ENCODE results near the gene WNT2B.

Gene WNT2B

DNA sequence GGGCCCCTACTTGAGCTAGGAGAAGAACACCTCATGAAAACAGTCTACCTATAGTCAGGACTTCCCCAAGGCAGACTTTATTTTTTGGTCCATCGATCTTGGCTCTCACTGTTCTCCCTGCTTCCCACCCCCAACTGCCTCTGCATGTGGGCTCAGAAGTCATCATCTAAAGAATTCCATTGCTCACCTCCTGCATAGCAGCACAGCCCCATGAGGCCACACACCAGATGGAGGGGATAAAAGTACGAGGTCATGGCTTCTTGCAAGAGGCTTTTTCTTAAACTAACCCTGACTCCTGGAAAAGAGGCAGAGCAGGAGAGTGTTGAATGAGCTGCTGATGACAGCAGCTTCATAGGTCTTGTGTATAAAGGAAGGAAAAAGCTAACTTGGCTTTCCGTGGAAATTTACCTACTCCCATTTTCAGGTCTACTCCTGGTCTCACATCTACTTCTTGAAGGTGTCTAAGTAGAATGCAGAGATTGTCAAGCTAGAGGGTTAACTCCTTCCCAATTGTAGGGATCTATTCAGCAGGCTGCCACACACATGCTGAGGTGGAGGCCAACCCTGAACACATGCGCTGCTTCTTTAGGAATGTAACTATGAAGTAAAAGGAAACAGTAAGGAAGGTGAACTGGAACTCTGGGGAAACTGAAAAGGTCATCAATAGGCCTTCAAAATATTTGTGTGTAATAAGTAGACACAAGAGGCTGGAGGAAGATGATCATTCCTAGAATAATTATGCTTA lies 18.7 kb downstream of the WNT2B start:
- DNase-seq (ENCODE audit: low read depth, low spot score): peak; percentile 58

DNA sequence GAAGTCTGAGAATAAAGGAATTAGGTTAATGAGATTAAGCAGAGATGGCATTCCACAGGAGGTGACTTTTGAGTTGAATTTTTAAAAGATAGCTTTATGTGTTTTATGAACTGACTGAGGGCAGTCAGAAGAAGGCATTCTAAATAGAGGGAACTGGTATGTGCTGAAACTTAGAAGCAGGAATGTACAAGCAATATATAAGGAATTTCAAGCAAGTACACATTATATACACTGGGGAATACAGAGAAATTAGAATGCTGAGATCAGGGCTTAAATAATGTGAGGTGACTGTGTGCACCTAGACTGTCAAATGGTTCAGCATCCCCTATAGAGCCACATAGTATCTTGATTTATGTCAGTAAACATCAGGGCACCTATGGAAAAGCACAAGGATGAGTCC lies 19.3 kb downstream of the WNT2B start:
- no peak for DNase-seq (ENCODE audit: low read depth, low spot score)

DNA sequence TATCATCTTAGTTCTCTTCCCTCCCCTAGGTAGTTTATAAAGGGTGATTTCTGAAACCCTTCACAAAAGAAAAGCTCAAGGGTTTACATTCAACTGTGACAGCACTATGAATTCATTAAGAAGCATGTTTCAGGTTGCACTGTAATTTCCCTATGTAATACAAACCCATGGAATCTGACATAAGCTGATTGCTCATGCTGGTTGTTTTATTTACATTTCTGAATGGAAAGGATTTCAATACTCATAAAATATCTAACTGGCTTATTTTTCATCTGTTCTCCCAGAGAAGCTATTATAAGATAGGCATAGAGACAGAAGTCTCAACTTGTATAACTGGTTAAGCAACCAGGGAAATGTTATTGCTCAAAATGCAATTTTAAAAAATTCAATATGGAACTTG lies 20.5 kb downstream of the WNT2B start:
- no peak for DNase-seq (ENCODE audit: low read depth, low spot score)

DNA sequence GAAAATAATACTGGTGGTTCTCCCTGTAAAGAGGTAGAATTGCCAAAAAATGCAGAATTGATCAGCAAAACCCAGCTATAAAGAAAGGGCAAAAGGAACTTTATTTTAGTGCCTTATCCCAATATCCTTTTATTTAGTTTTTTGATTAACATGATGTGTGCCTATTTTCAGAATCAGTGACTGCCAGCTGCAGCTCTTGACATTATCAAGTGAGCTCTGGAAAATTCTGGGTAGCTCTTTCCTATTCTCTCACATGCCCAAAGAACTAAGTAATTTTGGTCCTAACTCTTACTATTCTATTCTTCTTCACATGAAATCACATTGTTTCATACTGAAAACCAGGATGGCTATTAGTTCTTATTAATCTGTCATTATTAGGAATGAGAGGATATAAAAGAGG lies 22.1 kb downstream of the WNT2B start:
- no peak for DNase-seq (ENCODE audit: low read depth, low spot score)

DNA sequence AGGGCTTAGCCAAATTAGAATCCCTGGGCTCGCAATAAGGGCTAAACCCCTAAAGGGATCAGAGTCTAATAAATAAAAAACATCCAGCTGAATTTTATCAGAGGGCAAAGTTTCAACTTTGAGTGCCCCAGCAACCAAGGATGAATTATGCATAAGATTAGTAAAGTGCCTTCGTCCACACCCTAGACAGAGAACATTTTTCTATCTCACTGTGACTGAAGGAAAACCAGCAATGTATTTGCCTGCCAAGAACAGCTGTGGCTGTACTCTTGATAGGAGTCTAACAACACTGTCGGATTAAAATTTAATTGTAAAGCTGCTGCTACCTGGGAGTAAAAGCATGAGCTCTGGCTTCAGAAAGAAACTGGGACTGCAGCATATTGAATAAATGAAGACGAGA lies 23.3 kb downstream of the WNT2B start:
- no peak for DNase-seq (ENCODE audit: low read depth, low spot score)

- DNase-seq (ENCODE audit: low read depth, low spot score): no peak
Measured at GRCh38 chr1:112533029-112533428, 24.3 kb downstream of the WNT2B start.

- DNase-seq (ENCODE audit: low read depth, low spot score): no peak
Measured at GRCh38 chr1:112536561-112536960, 27.8 kb downstream of the WNT2B start.

DNA sequence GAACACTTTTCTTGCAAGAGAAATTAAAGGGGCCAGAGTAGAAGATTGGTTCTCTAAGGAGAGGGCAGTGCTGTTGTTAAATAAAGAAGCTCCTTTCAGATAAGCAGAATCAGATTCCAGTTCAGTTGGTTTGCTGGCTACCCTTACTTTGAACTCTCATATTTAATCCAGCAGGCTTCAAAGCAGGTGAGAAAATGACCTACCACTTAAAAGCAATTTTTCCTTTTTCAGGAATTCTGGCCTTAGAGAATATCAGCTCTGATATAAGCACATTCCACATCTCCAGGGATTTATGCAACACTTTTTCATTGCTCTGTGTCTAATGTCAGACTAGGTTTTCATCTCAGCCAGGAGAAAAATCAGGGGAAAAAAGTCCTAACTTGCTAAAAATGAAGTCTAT lies 28.7 kb downstream of the WNT2B start:
- DNase-seq (ENCODE audit: low read depth, low spot score): no peak

DNA sequence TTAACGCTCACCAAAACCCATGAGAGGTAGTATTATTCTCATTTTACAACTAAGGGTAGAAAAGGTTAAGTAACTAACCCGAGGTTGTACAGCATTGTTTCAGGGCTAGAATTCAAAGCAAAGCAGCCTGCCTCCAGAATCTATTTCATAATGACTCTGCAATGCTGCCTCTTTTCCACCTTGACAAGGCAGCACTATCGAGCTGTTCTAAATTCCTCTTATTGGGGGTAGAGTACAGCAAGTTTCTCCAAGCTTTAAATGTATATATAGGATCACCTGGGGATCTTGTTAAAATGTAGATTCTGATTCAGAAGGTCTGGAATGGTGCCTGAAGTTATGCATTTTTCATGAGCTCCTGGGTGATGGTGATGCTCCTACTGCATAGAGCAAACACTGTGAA lies 30.1 kb downstream of the WNT2B start:
- DNase-seq (ENCODE audit: low read depth, low spot score): no peak

- no peak for DNase-seq (ENCODE audit: low read depth, low spot score)
Measured at GRCh38 chr1:112540226-112540794, 31.5 kb downstream of the WNT2B start.

DNA sequence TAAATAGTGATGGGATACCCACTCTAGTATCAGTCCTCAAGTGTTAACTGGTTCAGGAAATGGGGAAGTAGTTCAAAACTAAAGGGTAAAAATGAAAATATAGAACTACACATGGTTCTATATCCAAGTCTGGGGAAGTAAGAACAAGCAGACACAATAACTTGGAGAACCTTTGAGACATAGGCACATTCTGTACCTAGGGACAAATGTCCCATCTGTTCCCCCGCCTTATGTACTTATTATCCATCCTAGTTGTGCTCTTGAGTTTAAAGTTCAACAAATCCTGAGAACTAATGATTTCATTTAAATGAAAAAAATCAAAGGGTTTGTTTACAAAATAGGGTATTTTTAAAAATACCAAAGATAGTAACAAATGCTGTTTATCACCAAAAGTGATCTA lies 32.5 kb downstream of the WNT2B start:
- no peak for DNase-seq (ENCODE audit: low read depth, low spot score)

- DNase-seq (ENCODE audit: low read depth, low spot score): no peak
Measured at GRCh38 chr1:112542206-112542973, 33.6 kb downstream of the WNT2B start.

- DNase-seq (ENCODE audit: low read depth, low spot score): no peak
Measured at GRCh38 chr1:112544011-112544688, 35.4 kb downstream of the WNT2B start.

- DNase-seq (ENCODE audit: low read depth, low spot score): no peak
Measured at GRCh38 chr1:112544751-112545150, 36.0 kb downstream of the WNT2B start.

GRCh38 chr1:112546076-112546475 lies 37.3 kb downstream of the WNT2B start:
- DNase-seq (ENCODE audit: low read depth, low spot score): no peak

DNA sequence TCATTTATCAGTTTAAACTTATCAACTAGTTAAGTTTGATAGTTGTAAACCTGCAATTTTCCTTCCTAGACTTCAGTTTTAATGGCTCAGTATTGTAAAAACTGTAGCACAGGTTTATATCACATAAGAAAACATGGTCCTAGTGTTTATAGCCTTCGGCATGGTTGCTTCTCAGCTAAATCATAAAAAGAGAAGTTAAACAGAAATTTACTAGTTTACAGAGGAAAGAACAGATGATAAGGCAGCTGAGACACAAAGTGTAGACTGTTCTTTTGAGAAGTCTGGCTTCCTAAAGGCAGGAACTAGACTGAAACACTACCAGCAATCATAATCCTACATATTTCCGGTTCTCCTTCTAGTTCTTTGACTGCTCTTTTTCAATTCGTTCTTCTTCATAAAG lies 39.8 kb downstream of the WNT2B start:
- no peak for DNase-seq (ENCODE audit: low read depth, low spot score)

DNA sequence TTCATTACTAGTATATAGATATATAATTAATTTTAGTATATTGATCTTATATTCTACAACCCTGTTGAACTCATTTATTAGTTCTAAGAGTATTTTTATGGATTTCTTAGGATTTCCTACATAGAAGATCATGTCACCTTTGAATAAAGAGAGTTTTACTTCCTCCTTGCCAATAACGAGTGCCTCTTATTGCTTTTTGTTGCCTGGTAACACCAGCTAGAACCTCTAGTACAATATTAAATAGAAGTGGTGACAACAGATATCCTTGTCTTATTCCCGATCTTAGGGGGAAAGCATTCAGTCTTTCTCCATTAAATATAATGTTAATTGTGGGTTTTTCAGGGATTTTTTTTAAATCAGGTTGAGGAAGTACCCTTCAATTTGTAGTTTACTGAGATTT lies 40.8 kb downstream of the WNT2B start:
- no peak for DNase-seq (ENCODE audit: low read depth, low spot score)

DNA sequence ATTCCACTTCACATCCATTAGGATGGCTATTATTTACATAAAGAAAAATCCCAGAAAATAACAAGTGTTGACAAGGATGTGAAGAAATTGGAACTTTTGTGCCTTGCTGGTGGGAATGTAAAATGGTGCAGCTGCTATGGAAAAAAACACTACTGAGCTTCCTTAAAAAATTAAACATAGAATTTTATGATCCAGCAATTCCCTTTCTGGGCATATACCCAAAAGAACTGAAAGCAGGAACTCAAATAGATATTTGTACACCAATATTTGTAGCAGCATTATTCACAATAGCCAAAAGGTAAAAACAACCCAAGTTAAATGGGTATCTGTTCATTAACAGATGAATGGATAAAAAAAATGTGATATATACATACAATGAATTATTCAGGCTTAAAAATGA lies 45.6 kb downstream of the WNT2B start:
- DNase-seq (ENCODE audit: low read depth, low spot score): no peak

GRCh38 chr1:112557385-112557784 lies 48.6 kb downstream of the WNT2B start:
- DNase-seq (ENCODE audit: low read depth, low spot score): peak; percentile 7

DNA sequence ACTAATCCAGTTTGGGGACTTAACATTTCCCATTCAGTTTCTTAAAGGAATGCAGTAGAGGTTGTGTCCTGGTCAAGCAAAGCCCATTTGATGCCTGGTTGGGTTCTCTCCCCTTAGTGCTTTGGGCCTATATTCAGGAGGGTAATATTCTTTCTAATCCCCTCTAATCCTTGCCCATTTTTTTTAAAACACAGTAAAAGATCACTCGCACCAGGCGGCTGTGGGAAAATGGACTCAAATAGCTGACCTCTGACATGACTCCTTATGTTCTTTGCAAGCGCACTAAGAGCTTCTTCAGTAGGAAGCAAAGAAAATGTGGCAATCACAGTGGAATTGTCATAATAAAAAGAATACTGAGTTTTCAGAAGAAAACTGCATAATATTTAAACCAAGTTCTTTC lies 49.9 kb downstream of the WNT2B start:
- no peak for DNase-seq (ENCODE audit: low read depth, low spot score)

GRCh38 chr1:112563341-112563740 lies 54.6 kb downstream of the WNT2B start:
- no peak for DNase-seq (ENCODE audit: low read depth, low spot score)

- DNase-seq (ENCODE audit: low read depth, low spot score): no peak
Measured at GRCh38 chr1:112564081-112564480, 55.3 kb downstream of the WNT2B start.

Data from brain pericyte (primary cell).